ENCODE measurements around the gene MEGF11. TPM values are rescaled to one million over a fixed set of nuclear protein-coding genes. Genes with fewer than 3 reads are reported as not detected.

The MEGF11 gene
- total and polyA plus RNA-seq, 4 donors, result 0.16 to 1.5 (median 0.50) TPM

DNA sequence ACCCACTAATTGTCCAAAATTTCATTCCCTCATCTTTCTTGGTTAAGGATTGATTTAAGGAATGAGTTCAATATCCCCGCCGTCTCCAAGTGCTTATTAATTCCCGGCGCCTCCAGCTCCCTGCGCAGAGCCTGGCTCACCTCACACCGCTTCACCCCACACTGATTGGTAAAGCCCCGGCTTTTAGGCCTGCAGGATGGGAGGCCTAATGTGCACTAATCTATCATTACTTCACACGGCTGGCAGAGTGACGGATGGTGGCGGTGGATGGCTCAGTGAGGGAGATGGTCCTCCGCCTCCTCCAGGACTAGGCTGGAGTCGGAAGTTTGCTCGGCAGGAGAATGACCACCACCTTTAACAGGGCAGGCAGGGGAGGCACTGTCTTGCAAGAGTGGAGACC, 81.7 kb downstream of the MEGF11 start:
- 78 to 83% methylated on average over 13 of the region's 13 CpGs for WGBS, 2 donors
- peaks cover 0 to 5% (median 0%) of the 10 kb centered on the region in 4 donors for H3K9me3 ChIP-seq (ENCODE audit: control insufficient read depth in 4 of 4, insufficient read depth in 3 of 4, low read length in 3 of 4)
- no peak overlapping the region for H3K4me3 ChIP-seq
- DNase-seq (no peak), ATAC-seq (ENCODE audit: insufficient read depth, low FRiP score) (no peak)
- H3K36me3 ChIP-seq (ENCODE audit: control insufficient read depth in 4 of 4, insufficient read depth in 4 of 4, low read length in 4 of 4), result no peaks in the 10 kb centered on the region
- no peak for TF ChIP-seq CTCF (IDR thresholded peaks at IDR 0.05; ENCODE audit: control extremely low read depth, extremely low read depth)
- peaks cover 0 to 5% (median 5%) of the 10 kb centered on the region in 3 donors for H3K27me3 ChIP-seq (ENCODE audit: control insufficient read depth in 3 of 3, insufficient read depth in 3 of 3, low read length in 2 of 3)
- H3K4me1 ChIP-seq (ENCODE audit: control insufficient read depth in 5 of 5, insufficient read depth in 5 of 5, low read length in 5 of 5), result no peaks in the 10 kb centered on the region
- H3K27ac ChIP-seq (ENCODE audit: low read depth in 1 of 2, low read length in 1 of 2), result no peak overlapping the region
- H3K9ac ChIP-seq (ENCODE audit: insufficient read depth in 1 of 2, low read length in 2 of 2), result no peak overlapping the region

DNA sequence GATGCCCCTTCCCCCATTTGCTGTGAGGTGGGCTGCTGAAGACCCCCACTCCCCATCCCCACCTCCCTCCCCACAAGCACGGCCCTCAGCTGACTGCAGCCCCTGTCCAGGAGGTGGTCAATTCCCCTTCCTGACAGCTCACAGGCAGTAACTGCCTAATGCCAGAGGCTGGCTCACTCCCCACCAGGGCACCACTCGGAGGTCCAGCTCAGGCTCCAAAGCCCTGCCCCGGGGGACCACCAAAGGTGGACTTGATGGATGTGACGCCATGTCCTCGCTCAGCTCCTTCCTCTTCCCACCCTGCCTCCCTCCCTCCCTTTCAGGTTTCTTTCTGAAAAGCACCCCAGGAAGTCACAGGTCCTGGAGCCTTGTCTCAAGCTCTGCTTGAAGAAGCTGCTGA, 82.8 kb downstream of the MEGF11 start:
- no peak overlapping the region for H3K9ac ChIP-seq (ENCODE audit: insufficient read depth in 1 of 2, low read length in 2 of 2)
- H3K27me3 ChIP-seq (ENCODE audit: control insufficient read depth in 3 of 3, insufficient read depth in 3 of 3, low read length in 2 of 3), result peaks cover 0 to 3% (median under 1%) of the 10 kb centered on the region in 3 donors
- peaks cover 0 to 5% (median 0%) of the 10 kb centered on the region in 4 donors for H3K9me3 ChIP-seq (ENCODE audit: control insufficient read depth in 4 of 4, insufficient read depth in 3 of 4, low read length in 3 of 4)
- DNase-seq, result no peak
- WGBS, 2 donors, result 81 to 86% methylated on average over 5 of the region's 5 CpGs
- H3K4me3 ChIP-seq, result no peak overlapping the region
- no peak for TF ChIP-seq CTCF (IDR thresholded peaks at IDR 0.05; ENCODE audit: control extremely low read depth, extremely low read depth)
- H3K36me3 ChIP-seq (ENCODE audit: control insufficient read depth in 4 of 4, insufficient read depth in 4 of 4, low read length in 4 of 4), result no peaks in the 10 kb centered on the region
- H3K4me1 ChIP-seq (ENCODE audit: control insufficient read depth in 5 of 5, insufficient read depth in 5 of 5, low read length in 5 of 5), result no peaks in the 10 kb centered on the region
- no peak for ATAC-seq (ENCODE audit: insufficient read depth, low FRiP score)
- H3K27ac ChIP-seq (ENCODE audit: low read depth in 1 of 2, low read length in 1 of 2), result no peak overlapping the region

GRCh38 chr15:66170042-66170441, 83.5 kb downstream of the MEGF11 start:
- ATAC-seq (ENCODE audit: insufficient read depth, low FRiP score) (no peak), DNase-seq (no peak)
- TF ChIP-seq CTCF (IDR thresholded peaks at IDR 0.05; ENCODE audit: control extremely low read depth, extremely low read depth), result no peak
- Histone ChIP-seq H3K27ac (ENCODE audit: low read depth in 1 of 2, low read length in 1 of 2) (no peak overlapping the region), H3K27me3 (ENCODE audit: control insufficient read depth in 3 of 3, insufficient read depth in 3 of 3, low read length in 2 of 3) (peaks cover 0 to 3% (median 0%) of the 10 kb centered on the region in 3 donors), H3K36me3 (ENCODE audit: control insufficient read depth in 4 of 4, insufficient read depth in 4 of 4, low read length in 4 of 4) (no peaks in the 10 kb centered on the region), H3K9ac (ENCODE audit: insufficient read depth in 1 of 2, low read length in 2 of 2) (no peak overlapping the region), H3K4me1 (ENCODE audit: control insufficient read depth in 5 of 5, insufficient read depth in 5 of 5, low read length in 5 of 5) (no peaks in the 10 kb centered on the region), H3K4me3 (no peak overlapping the region), H3K9me3 (ENCODE audit: control insufficient read depth in 4 of 4, insufficient read depth in 3 of 4, low read length in 3 of 4) (peaks cover 0 to 5% (median 0%) of the 10 kb centered on the region in 4 donors)
- WGBS, 2 donors, result 82 to 83% methylated on average over 4 of the region's 4 CpGs

DNA sequence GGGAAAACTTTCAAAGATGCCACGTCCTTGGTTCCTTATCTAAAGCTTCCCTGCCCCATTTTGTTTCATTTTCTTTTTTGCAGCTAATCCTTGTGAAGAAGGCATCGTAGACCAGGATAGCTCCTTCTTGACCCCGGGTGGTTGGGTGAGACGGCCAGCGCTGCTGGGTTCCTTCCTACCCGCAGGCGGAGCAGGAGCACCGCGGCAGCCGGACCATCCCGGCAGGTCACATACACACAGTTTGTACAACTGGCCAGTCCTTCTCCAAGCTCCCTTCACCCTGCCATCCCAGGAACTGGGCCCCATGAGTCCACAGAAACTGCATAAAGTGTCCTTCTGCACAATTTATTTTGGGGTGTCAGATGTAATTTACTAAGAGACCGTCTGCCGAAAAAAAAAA, 83.9 kb downstream of the MEGF11 start:
- H3K27ac ChIP-seq (ENCODE audit: low read depth in 1 of 2, low read length in 1 of 2), result no peak overlapping the region
- WGBS, 2 donors, result 80 to 88% methylated on average over 13 of the region's 13 CpGs
- TF ChIP-seq CTCF (IDR thresholded peaks at IDR 0.05; ENCODE audit: control extremely low read depth, extremely low read depth), result no peak

More for the DNA sequence above, 83.9 kb downstream of the MEGF11 start:
- DNase-seq (no peak), ATAC-seq (ENCODE audit: insufficient read depth, low FRiP score) (no peak)
- Histone ChIP-seq H3K4me1 (ENCODE audit: control insufficient read depth in 5 of 5, insufficient read depth in 5 of 5, low read length in 5 of 5) (no peaks in the 10 kb centered on the region), H3K27me3 (ENCODE audit: control insufficient read depth in 3 of 3, insufficient read depth in 3 of 3, low read length in 2 of 3) (peaks cover 0 to 3% (median 0%) of the 10 kb centered on the region in 3 donors), H3K4me3 (no peak overlapping the region), H3K36me3 (ENCODE audit: control insufficient read depth in 4 of 4, insufficient read depth in 4 of 4, low read length in 4 of 4) (no peaks in the 10 kb centered on the region), H3K9me3 (ENCODE audit: control insufficient read depth in 4 of 4, insufficient read depth in 3 of 4, low read length in 3 of 4) (peaks cover 0 to 5% (median 0%) of the 10 kb centered on the region in 4 donors), H3K9ac (ENCODE audit: insufficient read depth in 1 of 2, low read length in 2 of 2) (no peak overlapping the region)
